Brain microvascular endothelial cell (primary cell): ENCODE data around the gene MPPED2.

ENCODE experiments used
- DNase-seq: peaks from one replicate; pipeline ENCODE4 v3.0.0-alpha.2; 2020
- H3K27ac ChIP-seq: fragments of 250-450 bp; sonication (Bioruptor Pico); 2 replicates; pipeline ENCODE4 v1.5.1; 2020; ENCODE audit warnings: mild to moderate bottlenecking, moderate library complexity
- H3K27me3 ChIP-seq: fragments of 250-450 bp; sonication (Bioruptor Pico); replicated peaks from 2 replicates; pipeline ENCODE4 v1.5.1; 2020; ENCODE audit warnings: mild to moderate bottlenecking
- H3K36me3 ChIP-seq: fragments of 250-450 bp; sonication (Bioruptor Pico); replicated peaks from 2 replicates; pipeline ENCODE4 v1.5.1; 2020; ENCODE audit warnings: mild to moderate bottlenecking
- H3K4me3 ChIP-seq: 2 replicates; pipeline ENCODE4 v1.5.1; 2011; ENCODE audit warnings: low read depth, mild to moderate bottlenecking, control low read depth, low read length, moderate library complexity
- in situ Hi-C: cut with HindIII; loops from 2 replicates; pipeline ENCODE4 v1.10.0; 2017; ENCODE audit warnings: low sequenced_read_pairs, low pct_ligation_motif_present
- TF ChIP-seq, protein P1 (sequence below): IDR thresholded peaks from 2 replicates; pipeline ENCODE4 v1.5.1; 2011; ENCODE audit warnings: low read depth, mild to moderate bottlenecking, moderate library complexity, low read length, control low read depth, inconsistent platforms; ENCODE audit errors: missing control alignments

The MPPED2 gene

DNA sequence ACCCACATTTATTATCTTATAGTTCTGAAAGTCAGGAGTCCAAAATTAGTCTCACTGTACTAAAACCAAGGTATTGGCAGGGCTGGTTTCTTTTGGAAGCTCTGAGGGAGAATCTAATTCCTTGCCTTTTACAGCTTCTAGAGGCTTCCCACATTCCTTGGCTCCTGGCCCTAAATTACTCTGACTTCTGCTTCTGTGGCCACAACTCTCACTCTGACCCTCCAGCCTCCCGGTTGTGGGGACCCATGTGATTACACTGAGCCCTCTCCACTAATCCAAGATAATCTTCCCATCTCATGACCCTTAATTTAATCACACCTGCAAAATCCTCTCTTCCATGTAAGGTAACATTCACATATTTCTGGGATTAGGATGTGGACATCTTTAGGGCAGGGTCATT is 152.3 kb downstream of the MPPED2 start:
- in situ Hi-C loops = no loop called here
- H3K27ac ChIP-seq = no peak overlapping the region
- DNase-seq = no peak
- TF ChIP-seq, protein P1, sequence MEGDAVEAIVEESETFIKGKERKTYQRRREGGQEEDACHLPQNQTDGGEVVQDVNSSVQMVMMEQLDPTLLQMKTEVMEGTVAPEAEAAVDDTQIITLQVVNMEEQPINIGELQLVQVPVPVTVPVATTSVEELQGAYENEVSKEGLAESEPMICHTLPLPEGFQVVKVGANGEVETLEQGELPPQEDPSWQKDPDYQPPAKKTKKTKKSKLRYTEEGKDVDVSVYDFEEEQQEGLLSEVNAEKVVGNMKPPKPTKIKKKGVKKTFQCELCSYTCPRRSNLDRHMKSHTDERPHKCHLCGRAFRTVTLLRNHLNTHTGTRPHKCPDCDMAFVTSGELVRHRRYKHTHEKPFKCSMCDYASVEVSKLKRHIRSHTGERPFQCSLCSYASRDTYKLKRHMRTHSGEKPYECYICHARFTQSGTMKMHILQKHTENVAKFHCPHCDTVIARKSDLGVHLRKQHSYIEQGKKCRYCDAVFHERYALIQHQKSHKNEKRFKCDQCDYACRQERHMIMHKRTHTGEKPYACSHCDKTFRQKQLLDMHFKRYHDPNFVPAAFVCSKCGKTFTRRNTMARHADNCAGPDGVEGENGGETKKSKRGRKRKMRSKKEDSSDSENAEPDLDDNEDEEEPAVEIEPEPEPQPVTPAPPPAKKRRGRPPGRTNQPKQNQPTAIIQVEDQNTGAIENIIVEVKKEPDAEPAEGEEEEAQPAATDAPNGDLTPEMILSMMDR = no peak
- H3K4me3 ChIP-seq = no peak overlapping the region
- no peaks in the 10 kb centered on the region for H3K36me3 ChIP-seq
- no peaks in the 10 kb centered on the region for H3K27me3 ChIP-seq

DNA sequence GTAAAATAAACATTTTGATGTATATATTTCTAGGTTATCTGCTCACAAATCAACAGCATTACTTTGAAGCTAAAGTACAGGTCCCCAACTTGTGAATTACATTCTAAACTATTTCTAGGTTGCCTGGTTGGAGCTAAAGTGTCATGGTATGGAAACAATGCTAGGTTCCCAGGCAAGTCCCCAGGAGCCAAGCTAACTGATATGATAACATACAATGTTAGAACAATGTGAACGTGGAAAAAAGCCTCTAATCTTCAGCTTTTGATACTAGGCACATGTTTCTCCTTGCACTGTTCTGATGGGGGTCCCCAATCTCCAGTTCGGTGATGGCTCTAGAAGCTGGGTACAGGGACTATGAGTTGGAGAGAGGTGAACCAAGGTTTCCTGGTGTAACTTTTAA is 153.4 kb downstream of the MPPED2 start:
- no peaks in the 10 kb centered on the region for H3K27me3 ChIP-seq
- no peak overlapping the region for H3K27ac ChIP-seq
- no peak overlapping the region for H3K4me3 ChIP-seq
- in situ Hi-C loops = no loop called here
- TF ChIP-seq, protein P1 = no peak
- DNase-seq = no peak
- H3K36me3 ChIP-seq = no peaks in the 10 kb centered on the region

DNA sequence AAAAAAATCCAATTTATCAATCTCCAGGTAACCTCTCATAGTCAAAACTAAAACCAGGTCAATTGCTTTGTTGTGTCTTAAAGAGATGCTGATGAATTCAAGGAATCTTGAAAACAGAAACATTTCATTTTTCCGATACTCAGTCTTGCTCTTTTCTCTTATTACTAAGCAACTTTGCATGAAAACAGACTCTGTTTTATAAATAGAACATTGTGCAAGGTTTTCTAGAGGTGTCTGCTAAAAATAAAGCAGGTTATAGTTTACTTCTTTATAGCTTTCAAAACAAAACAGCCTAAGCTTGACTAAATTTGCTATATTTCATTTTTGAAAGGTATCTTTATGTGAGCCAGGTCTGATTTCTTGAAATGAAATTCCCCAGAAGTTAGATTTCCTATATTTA is 154.0 kb downstream of the MPPED2 start:
- no peak for DNase-seq
- H3K27me3 ChIP-seq = no peaks in the 10 kb centered on the region
- TF ChIP-seq, protein P1 = no peak
- no peak overlapping the region for H3K4me3 ChIP-seq
- no peak overlapping the region for H3K27ac ChIP-seq
- no peaks in the 10 kb centered on the region for H3K36me3 ChIP-seq
- in situ Hi-C loops = no loop called here

DNA sequence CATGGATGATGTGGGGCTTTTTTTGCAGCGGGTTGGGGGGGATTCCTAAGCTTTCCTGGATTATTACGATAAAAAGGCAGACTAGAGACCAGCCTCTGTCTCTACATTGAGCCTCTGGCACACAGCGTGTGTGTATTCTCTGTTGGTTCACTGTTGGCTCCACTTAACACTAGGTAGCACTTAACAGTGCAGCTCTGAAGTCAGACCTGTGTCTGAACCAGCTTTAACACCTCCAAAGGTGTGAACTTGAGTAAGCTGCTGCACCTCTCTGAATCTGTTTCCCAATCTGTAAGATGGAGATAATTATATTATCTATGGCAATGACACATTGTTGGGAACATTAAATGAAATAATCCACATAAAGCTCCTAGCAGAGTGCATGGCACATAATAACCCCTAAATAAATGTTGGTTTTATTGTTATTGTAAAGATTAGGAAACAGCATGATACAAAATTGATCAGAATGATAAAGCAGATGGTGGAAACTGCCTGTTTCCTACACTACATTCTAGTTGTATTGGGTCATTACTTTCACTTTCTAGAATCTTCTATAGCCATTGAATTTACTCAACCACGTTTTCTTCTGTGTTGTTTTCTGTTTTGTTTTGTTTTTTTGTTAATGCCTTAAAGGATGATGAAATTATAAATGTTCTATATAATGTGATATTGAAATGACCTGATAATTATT is 154.9 kb downstream of the MPPED2 start:
- Histone ChIP-seq H3K4me3 (no peak overlapping the region), H3K27ac (no peak overlapping the region), H3K27me3 (no peaks in the 10 kb centered on the region), H3K36me3 (no peaks in the 10 kb centered on the region)
- DNase-seq = no peak
- TF ChIP-seq, protein P1 = no peak
- in situ Hi-C loops = no loop called here

DNA sequence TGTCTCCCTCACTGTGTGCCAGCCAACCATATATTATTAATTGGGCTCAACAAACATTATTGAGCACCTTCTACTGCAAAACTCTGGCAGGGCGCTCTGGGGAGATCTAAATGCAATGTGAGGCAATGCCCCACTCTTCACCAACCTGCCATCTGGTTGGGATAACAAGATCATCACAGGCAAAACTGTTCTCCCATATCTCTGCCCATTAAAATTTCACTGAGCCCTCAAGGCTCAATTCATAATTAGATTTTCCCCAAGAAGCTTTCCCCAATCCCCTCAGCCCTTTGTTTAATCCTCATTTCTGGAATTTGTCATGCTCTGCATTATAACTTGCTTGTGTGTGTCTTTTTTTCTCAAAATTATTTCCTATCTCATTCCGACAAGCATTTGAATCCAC is 156.6 kb downstream of the MPPED2 start:
- no peaks in the 10 kb centered on the region for H3K27me3 ChIP-seq
- in situ Hi-C loops = no loop called here
- no peak overlapping the region for H3K4me3 ChIP-seq
- TF ChIP-seq, protein P1 = no peak
- DNase-seq = no peak
- no peak overlapping the region for H3K27ac ChIP-seq
- no peaks in the 10 kb centered on the region for H3K36me3 ChIP-seq

DNA sequence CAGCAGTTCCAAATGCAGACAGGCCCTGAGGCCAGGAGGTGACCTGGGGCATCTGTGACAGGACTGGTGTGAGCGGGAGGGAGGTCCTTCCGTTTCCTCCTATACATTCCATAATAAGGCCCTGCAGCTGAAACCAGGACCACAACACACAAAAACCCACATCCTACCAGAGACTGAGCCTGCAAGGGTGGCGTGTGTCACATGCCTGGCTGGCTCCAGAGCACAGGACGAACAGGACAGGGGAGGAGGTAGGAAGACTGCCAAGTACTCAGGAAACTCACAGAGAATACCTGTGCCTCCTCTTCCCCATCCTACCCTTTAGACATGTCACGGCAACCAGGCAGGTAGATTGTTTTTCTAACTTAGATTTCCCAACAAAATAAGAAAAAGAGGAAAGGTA is 159.4 kb downstream of the MPPED2 start:
- Histone ChIP-seq H3K27me3 (no peaks in the 10 kb centered on the region), H3K4me3 (no peak overlapping the region), H3K27ac (no peak overlapping the region), H3K36me3 (no peaks in the 10 kb centered on the region)
- TF ChIP-seq, protein P1 = no peak
- in situ Hi-C loops = no loop called here
- DNase-seq = no peak
